ENCODE data around the gene ATRX. TPM values are rescaled to one million over a fixed set of nuclear protein-coding genes. Genes with fewer than 3 reads are reported as not detected.

The ATRX gene
- total RNA-seq, 1 experiment from 2014 or later = 93.3 TPM

DNA sequence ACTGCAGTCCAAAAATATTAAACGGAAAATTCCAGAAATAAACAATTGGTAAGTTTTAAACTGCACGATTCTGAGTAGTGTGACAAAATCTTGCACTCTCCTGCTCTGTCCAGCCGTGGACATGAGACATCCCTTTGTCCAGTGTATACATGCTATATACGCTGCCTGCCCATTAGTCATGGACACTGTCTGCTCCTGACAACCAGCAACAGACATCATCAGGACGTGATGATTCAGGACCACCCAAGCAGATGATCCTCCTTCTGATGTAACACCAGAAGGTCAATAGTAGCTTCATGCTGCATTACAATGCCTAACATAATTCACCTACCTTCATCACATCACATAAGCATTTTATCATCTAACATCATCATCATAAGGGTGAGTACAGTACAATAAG, 36.3 kb downstream of the ATRX start:
- Histone ChIP-seq H3K27me3 (ENCODE audit: insufficient read depth, low read depth) (no peaks in the 10 kb centered on the region), H3F3A (ENCODE audit: insufficient read depth, low read depth) (no peaks in the 10 kb centered on the region), H3K4me3 (no peak overlapping the region), H4K20me1 (ENCODE audit: insufficient read depth) (peaks cover 5% of the 10 kb centered on the region; the same call in 1 of the 2 replicates), H3K9me3 (ENCODE audit: insufficient read depth, low read depth) (no peaks in the 10 kb centered on the region), H3K4me2 (no peak overlapping the region), H3K27ac (no peak overlapping the region), H3K9me2 (ENCODE audit: insufficient read depth) (no peaks in the 10 kb centered on the region), H3K79me2 (ENCODE audit: low read depth) (peaks cover 36% of the 10 kb centered on the region), H3K36me3 (ENCODE audit: low read depth) (no peaks in the 10 kb centered on the region), H3K4me1 (replicated peaks; ENCODE audit: insufficient read depth) (no peaks in the 10 kb centered on the region), H2AFZ (no peak overlapping the region)
- intact Hi-C loops (cut with micrococcal nuclease; ENCODE audit: unreplicated experiment) = no loop called here
- no peak for DNase-seq
- CTCF ChIA-PET = no interaction called here
- POLR2A ChIA-PET (ENCODE audit: unreplicated experiment) = no interaction called here
- no TSS peak for BruUV-seq (replicated peaks)
- no peak for TF ChIP-seq EZH2 (IDR thresholded peaks at IDR 0.05; ENCODE audit: low read depth)
- TF ChIP-seq, protein P1, sequence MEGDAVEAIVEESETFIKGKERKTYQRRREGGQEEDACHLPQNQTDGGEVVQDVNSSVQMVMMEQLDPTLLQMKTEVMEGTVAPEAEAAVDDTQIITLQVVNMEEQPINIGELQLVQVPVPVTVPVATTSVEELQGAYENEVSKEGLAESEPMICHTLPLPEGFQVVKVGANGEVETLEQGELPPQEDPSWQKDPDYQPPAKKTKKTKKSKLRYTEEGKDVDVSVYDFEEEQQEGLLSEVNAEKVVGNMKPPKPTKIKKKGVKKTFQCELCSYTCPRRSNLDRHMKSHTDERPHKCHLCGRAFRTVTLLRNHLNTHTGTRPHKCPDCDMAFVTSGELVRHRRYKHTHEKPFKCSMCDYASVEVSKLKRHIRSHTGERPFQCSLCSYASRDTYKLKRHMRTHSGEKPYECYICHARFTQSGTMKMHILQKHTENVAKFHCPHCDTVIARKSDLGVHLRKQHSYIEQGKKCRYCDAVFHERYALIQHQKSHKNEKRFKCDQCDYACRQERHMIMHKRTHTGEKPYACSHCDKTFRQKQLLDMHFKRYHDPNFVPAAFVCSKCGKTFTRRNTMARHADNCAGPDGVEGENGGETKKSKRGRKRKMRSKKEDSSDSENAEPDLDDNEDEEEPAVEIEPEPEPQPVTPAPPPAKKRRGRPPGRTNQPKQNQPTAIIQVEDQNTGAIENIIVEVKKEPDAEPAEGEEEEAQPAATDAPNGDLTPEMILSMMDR (conservative IDR thresholded peaks at IDR 0.05) = no peak

DNA sequence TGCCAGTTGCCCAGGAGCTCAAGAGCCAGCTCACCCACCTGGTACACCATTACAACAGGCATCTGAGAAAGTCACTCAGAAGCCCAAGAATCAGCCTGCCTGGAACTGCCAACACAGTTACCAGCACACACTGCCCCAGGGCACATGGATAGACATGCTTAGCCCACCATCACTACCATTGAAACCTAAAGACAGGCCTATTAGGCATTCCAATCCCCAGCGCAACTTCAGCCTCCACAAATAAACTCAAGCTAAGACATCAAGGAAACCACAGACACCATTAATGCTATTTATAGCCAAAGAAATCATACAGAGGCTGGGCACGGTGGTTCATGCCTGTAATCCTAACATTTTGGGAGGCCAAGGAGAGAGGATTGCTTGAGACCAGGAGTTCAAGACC, 42.3 kb downstream of the ATRX start:
- Histone ChIP-seq H3K9me2 (ENCODE audit: insufficient read depth) (no peaks in the 10 kb centered on the region), H2AFZ (no peak overlapping the region), H3K4me2 (no peak overlapping the region), H4K20me1 (ENCODE audit: insufficient read depth) (peaks cover 21% of the 10 kb centered on the region; the same call in 1 of the 2 replicates), H3K4me3 (no peak overlapping the region), H3F3A (ENCODE audit: insufficient read depth, low read depth) (no peaks in the 10 kb centered on the region; the same call in 1 of the 2 replicates), H3K9me3 (ENCODE audit: insufficient read depth, low read depth) (no peaks in the 10 kb centered on the region), H3K4me1 (replicated peaks; ENCODE audit: insufficient read depth) (no peaks in the 10 kb centered on the region), H3K36me3 (ENCODE audit: low read depth) (no peaks in the 10 kb centered on the region), H3K27ac (no peak overlapping the region), H3K79me2 (ENCODE audit: low read depth) (peaks cover 74% of the 10 kb centered on the region), H3K27me3 (ENCODE audit: insufficient read depth, low read depth) (no peaks in the 10 kb centered on the region)
- ChIA-PET CTCF (no interaction called here), POLR2A (ENCODE audit: unreplicated experiment) (no interaction called here)
- TF ChIP-seq, protein P1 (conservative IDR thresholded peaks at IDR 0.05) = no peak
- no peak for TF ChIP-seq EZH2 (IDR thresholded peaks at IDR 0.05; ENCODE audit: low read depth)
- BruUV-seq (replicated peaks) = no TSS peak
- no peak for DNase-seq
- intact Hi-C loops (cut with micrococcal nuclease; ENCODE audit: unreplicated experiment) = no loop called here

DNA sequence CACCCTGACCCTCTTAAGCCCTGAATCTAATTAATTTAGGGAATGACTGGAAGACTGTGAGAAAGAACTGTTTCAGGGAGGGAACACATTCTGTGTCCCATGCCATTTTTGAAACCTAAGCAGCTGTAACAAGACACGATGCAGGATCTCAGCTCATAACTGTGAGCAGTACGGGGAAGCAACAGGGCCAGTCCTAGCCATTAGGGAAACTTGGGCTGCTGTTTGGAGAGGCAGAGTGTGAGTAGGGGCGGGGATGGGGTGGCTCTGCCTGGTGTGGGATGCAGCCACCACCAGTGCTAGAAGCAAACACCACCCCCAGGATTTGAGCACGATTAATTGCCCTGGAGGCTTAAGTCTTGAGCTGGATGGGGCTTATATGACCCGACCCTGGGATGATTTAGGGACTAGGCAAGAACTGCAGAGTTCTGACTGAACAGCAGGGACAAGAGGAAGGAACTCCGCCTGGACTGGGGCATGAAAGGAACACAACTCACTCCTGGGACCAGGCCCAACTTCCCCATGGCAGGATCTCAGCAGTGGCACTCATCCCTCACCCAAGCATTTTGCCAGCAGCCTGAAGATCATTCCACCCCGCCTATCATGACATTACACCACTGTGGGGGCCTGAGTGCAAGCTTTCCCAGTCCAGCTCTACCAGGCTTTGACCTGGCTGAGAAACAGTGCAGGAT, 43.1 kb downstream of the ATRX start:
- Histone ChIP-seq H3F3A (ENCODE audit: insufficient read depth, low read depth) (no peaks in the 10 kb centered on the region; the same call in 1 of the 2 replicates), H3K36me3 (ENCODE audit: low read depth) (no peaks in the 10 kb centered on the region), H3K79me2 (ENCODE audit: low read depth) (peaks cover 80% of the 10 kb centered on the region), H3K9me3 (ENCODE audit: insufficient read depth, low read depth) (no peaks in the 10 kb centered on the region), H3K27me3 (ENCODE audit: insufficient read depth, low read depth) (no peaks in the 10 kb centered on the region), H3K4me3 (no peak overlapping the region), H2AFZ (no peak overlapping the region), H3K4me2 (no peak overlapping the region), H3K9me2 (ENCODE audit: insufficient read depth) (no peaks in the 10 kb centered on the region), H4K20me1 (ENCODE audit: insufficient read depth) (peaks cover 22% of the 10 kb centered on the region; the same call in 1 of the 2 replicates), H3K27ac (no peak overlapping the region), H3K4me1 (replicated peaks; ENCODE audit: insufficient read depth) (no peaks in the 10 kb centered on the region)
- ChIA-PET CTCF (no interaction called here), POLR2A (ENCODE audit: unreplicated experiment) (no interaction called here)
- TF ChIP-seq, protein P1 (conservative IDR thresholded peaks at IDR 0.05) = no peak
- TF ChIP-seq EZH2 (IDR thresholded peaks at IDR 0.05; ENCODE audit: low read depth) = no peak
- intact Hi-C loops (cut with micrococcal nuclease; ENCODE audit: unreplicated experiment) = no loop called here
- DNase-seq = no peak
- no TSS peak for BruUV-seq (replicated peaks)
